ENCODE results near the gene FBLN1. TPM values are rescaled to one million over a fixed set of nuclear protein-coding genes. Genes with fewer than 3 reads are reported as not detected.

Gene FBLN1
- total RNA-seq, 2 donors from 2014 or later: 587 to 972 TPM

DNA sequence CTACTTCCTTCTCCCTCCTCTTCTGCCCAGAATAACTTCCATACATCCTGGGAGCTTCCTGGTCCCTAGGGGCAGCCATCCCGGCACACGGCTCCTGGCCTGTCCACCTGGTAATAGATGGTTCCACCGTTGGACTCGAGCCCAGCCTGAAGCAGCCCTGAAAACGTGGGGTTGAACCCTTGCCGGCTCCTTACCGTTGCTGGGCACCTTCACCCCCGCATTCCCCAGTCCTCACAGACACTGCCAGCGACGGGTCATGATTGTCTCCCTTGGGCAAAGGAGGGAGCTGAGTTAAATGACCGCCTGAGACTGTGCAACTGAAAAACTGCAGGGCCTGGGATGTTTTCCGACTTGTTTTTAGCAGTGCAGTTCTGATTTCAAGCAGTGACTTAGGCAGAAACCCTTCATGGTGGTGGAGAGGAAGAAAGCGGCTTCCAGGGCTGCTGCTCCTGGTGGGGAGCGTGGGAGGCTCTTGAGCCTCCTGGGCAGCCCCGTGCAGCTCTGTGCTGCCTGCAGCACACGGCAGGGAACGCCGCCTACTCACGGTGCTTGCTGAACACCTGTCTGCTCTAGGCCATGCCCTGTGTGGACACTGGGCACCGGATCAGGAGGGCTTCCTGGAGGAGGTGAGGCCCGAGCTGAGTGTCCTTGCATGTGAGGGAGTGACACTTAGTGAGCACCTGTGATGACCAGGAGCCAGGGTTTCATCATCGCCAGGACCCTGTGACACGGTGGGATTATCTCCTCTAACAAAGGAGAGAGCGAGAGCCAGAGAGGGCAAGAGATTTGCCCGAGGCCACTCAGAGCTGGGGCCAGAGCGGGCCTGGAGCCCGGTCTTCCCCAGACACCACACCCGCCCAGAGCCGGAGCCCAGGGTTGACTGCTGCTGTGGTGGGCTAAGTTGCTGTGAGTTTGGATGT is 77.4 kb downstream of the FBLN1 start:
- no peaks in the 10 kb centered on the region for H3K4me1 ChIP-seq (ENCODE audit: control insufficient read depth in 1 of 2, low read depth in 2 of 2)
- peaks cover 4% of the 10 kb centered on the region for H3K36me3 ChIP-seq

DNA sequence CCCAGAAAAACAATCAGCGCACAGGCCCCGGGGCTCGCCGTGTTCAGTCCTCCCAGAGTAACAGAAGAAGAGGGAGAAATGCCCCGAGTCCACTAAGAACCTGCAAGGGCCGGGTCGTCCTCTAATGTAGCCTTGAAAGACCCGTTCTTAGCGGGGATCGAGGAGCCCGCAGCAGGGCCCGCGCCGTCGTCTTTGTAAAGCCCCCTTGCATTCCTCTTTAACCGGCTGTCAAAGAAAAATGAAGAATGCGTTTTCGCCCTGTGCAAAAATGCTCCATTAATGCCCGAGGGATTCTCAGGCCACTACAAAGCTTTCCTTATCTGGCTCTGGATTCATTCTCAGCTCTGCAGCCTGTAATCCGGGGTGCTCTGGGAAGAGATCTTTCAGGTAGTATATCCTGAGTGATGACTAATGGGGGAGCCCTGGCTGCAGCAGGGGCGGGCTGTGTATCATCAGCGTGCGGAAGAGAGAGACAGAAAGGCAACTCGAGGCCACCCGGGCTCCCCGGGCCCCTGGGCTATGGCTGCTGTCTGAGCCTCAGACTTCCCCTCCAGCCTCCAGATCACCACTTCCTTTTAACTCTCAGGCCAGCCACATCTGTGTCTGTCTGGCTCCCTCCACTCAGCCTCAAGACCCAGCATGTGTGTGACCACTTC is 78.2 kb downstream of the FBLN1 start:
- Histone ChIP-seq H3K4me1 (ENCODE audit: control insufficient read depth in 1 of 2, low read depth in 2 of 2) (no peaks in the 10 kb centered on the region), H3K4me3 (no peak overlapping the region), H3K27ac (no peak overlapping the region), H3K36me3 (peaks cover 4% of the 10 kb centered on the region), H3K9me3 (no peaks in the 10 kb centered on the region), H3K27me3 (replicated peaks; ENCODE audit: insufficient read depth) (no peaks in the 10 kb centered on the region)
- ATAC-seq (ENCODE audit: insufficient number of reproducible peaks, low FRiP score, low read depth): no peak
- no peak for DNase-seq (ENCODE audit: low spot score)
- TF ChIP-seq, protein P1, sequence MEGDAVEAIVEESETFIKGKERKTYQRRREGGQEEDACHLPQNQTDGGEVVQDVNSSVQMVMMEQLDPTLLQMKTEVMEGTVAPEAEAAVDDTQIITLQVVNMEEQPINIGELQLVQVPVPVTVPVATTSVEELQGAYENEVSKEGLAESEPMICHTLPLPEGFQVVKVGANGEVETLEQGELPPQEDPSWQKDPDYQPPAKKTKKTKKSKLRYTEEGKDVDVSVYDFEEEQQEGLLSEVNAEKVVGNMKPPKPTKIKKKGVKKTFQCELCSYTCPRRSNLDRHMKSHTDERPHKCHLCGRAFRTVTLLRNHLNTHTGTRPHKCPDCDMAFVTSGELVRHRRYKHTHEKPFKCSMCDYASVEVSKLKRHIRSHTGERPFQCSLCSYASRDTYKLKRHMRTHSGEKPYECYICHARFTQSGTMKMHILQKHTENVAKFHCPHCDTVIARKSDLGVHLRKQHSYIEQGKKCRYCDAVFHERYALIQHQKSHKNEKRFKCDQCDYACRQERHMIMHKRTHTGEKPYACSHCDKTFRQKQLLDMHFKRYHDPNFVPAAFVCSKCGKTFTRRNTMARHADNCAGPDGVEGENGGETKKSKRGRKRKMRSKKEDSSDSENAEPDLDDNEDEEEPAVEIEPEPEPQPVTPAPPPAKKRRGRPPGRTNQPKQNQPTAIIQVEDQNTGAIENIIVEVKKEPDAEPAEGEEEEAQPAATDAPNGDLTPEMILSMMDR (IDR thresholded peaks at IDR 0.05): no peak

More for the DNA sequence above, 77.4 kb downstream of the FBLN1 start:
- Histone ChIP-seq H3K4me3 (no peak overlapping the region), H3K27ac (no peak overlapping the region), H3K9me3 (no peaks in the 10 kb centered on the region), H3K27me3 (replicated peaks; ENCODE audit: insufficient read depth) (no peaks in the 10 kb centered on the region)
- ATAC-seq (ENCODE audit: insufficient number of reproducible peaks, low FRiP score, low read depth): no peak
- TF ChIP-seq, protein P1 (IDR thresholded peaks at IDR 0.05): no peak
- DNase-seq (ENCODE audit: low spot score): no peak

DNA sequence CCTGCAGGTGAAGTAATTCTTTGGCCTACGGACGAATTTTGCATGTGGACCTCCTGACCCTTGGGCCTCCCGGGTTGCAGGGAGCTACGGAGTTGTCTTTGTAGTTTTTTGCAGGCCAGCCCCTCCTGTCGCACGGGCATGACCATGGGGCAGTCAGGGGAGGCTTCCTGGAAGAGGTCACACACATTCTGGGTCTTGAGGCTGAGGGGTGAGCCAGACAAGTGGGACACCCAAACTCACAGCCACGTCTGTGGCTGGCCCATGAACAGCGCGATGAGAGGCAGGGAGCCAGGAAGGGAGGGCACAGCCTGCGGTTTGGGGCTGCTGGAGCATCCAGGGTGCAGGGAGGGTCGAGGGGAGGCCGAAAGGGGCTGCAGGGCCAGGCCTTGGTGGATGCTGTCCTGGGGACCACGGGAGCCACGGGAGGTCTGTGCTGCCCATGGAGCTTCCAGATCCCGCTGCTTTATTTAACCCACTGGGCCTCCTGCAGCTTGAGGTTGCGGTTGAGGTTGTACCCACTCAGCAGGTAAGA is 78.9 kb downstream of the FBLN1 start:
- no peak overlapping the region for H3K27ac ChIP-seq
- TF ChIP-seq, protein P1 (IDR thresholded peaks at IDR 0.05): no peak
- ATAC-seq (ENCODE audit: insufficient number of reproducible peaks, low FRiP score, low read depth) (no peak), DNase-seq (ENCODE audit: low spot score) (no peak)
- H3K36me3 ChIP-seq: peaks cover 4% of the 10 kb centered on the region
- H3K4me1 ChIP-seq (ENCODE audit: control insufficient read depth in 1 of 2, low read depth in 2 of 2): no peaks in the 10 kb centered on the region
- no peaks in the 10 kb centered on the region for H3K27me3 ChIP-seq (replicated peaks; ENCODE audit: insufficient read depth)
- H3K9me3 ChIP-seq: no peaks in the 10 kb centered on the region
- H3K4me3 ChIP-seq: no peak overlapping the region

DNA sequence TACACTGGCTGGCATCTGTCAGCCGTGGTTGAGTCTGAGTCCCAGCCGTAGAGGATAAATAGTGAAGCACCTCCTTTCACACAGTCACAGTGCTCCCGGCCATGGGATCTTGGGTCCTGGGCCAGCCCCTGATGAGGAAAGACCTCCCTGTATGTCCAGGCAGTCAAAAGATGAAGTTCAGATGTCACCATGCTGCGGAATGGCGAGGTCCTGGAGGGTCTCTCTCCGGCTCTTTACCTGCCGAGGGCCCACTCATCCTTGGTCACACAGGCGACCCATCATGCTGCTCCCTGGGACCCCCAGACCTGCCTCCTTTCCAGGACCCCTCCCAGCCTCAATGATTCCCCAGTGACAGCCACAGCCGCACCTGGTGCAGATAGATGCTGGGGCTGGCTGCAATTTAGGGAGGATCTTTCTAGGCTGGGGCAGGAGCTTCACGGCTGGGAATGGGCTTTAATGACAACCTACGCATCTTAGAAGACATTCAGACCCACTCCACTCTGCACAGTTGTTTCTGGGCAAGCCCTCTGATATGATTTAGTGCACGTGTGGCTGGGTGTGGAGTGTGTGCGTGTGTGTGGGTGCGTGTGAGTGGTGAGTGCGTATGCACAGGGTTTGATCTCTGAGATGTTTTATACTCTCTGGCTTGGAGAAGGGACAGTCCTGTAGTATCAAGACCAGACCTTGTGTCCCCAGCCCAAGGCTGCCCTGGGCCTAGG is 79.7 kb downstream of the FBLN1 start:
- DNase-seq (ENCODE audit: low spot score) (no peak), ATAC-seq (ENCODE audit: insufficient number of reproducible peaks, low FRiP score, low read depth) (no peak)
- TF ChIP-seq, protein P1 (IDR thresholded peaks at IDR 0.05): no peak
- H3K4me1 ChIP-seq (ENCODE audit: control insufficient read depth in 1 of 2, low read depth in 2 of 2): no peaks in the 10 kb centered on the region
- H3K27me3 ChIP-seq (replicated peaks; ENCODE audit: insufficient read depth): no peaks in the 10 kb centered on the region
- peaks cover 4% of the 10 kb centered on the region for H3K36me3 ChIP-seq
- no peaks in the 10 kb centered on the region for H3K9me3 ChIP-seq
- no peak overlapping the region for H3K27ac ChIP-seq
- no peak overlapping the region for H3K4me3 ChIP-seq

DNA sequence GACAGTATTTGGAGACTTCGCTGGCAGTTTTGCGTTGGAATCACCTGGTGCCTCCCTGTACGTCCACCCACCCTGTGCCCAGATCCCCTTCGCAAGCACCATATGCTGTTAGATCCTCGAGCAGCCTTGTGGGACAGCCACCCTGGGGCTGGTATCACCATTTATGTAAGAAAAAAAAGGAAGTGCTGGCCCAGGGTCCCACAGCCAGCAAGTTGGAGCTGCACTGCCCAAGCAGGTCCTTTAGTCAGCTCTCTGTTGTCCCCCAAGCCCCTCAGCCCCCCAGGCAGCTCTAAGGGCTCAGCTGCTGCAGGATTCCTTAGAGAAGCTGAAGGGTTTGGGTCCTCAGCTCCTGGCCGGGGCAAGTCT is 80.3 kb downstream of the FBLN1 start:
- ATAC-seq (ENCODE audit: insufficient number of reproducible peaks, low FRiP score, low read depth): no peak
- no peak overlapping the region for H3K4me3 ChIP-seq
- TF ChIP-seq, protein P1 (IDR thresholded peaks at IDR 0.05): no peak
- H3K4me1 ChIP-seq (ENCODE audit: control insufficient read depth in 1 of 2, low read depth in 2 of 2): no peaks in the 10 kb centered on the region
- no peaks in the 10 kb centered on the region for H3K9me3 ChIP-seq
- H3K27me3 ChIP-seq (replicated peaks; ENCODE audit: insufficient read depth): no peaks in the 10 kb centered on the region
- no peak overlapping the region for H3K27ac ChIP-seq
- DNase-seq (ENCODE audit: low spot score): no peak
- H3K36me3 ChIP-seq: peaks cover 4% of the 10 kb centered on the region
